ENCODE results near the gene RTL10.

The RTL10 gene

GRCh38 chr22:19821523-19822300, 33.0 kb downstream of the RTL10 start:
- no peak for DNase-seq

GRCh38 chr22:19820880-19821522, 33.7 kb downstream of the RTL10 start:
- DNase-seq, result no peak

GRCh38 chr22:19819911-19820879, 34.5 kb downstream of the RTL10 start:
- DNase-seq, result no peak

GRCh38 chr22:19819208-19819910, 35.3 kb downstream of the RTL10 start:
- DNase-seq, result no peak

- no peak for DNase-seq
Measured at GRCh38 chr22:19818324-19819207, 36.1 kb downstream of the RTL10 start.

- no peak for DNase-seq
Measured at GRCh38 chr22:19816372-19817119, 38.1 kb downstream of the RTL10 start.

DNA sequence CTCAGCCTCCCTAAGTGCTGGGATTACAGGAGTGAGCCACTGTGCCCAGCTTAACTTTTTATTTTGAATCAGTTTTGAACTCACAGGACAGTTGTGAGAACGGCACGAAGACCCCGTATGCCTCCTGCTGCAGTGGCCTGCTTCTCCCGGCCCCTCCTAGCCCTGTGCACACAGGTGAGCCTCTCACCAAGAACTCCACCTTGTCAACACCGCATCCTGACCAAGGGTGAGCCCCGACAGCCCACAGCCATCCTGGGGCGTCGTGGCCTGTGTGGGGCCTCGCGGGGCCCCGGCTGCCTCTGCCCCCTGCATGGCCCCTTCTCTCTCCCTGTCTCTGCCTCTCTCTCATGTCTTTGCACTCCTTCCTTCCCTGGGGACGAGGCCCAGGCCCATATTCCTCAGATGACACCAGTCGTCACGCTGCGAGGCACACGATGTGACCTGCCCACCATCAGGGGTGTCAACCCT, 38.8 kb downstream of the RTL10 start:
- DNase-seq, result no peak

GRCh38 chr22:19815093-19815822, 39.4 kb downstream of the RTL10 start:
- no peak for DNase-seq

GRCh38 chr22:19814428-19814827, 40.2 kb downstream of the RTL10 start:
- no peak for DNase-seq

GRCh38 chr22:19812910-19813309, 41.8 kb downstream of the RTL10 start:
- no peak for DNase-seq

- no peak for DNase-seq
Measured at GRCh38 chr22:19811811-19812771, 42.6 kb downstream of the RTL10 start.

DNA sequence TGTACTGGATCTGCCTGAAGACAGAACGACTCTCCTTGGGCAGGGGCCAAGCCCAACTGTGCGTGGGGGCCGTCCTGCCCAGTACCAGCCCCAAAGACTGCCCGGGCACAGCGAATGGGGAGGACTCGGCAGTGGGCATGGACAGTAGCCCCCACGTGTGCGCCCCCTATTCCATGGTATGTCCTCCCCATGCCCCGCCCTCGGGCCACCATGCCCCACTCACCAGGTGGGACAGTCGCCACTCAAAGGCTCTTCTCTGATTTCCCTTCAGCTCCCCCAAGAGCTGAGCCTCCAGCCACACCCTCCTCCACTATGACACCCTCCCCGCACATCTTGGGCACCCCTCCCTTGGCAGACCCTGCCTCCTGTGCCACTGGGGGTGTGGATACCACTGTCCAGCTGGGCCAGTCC, 43.5 kb downstream of the RTL10 start:
- no peak for DNase-seq

DNA sequence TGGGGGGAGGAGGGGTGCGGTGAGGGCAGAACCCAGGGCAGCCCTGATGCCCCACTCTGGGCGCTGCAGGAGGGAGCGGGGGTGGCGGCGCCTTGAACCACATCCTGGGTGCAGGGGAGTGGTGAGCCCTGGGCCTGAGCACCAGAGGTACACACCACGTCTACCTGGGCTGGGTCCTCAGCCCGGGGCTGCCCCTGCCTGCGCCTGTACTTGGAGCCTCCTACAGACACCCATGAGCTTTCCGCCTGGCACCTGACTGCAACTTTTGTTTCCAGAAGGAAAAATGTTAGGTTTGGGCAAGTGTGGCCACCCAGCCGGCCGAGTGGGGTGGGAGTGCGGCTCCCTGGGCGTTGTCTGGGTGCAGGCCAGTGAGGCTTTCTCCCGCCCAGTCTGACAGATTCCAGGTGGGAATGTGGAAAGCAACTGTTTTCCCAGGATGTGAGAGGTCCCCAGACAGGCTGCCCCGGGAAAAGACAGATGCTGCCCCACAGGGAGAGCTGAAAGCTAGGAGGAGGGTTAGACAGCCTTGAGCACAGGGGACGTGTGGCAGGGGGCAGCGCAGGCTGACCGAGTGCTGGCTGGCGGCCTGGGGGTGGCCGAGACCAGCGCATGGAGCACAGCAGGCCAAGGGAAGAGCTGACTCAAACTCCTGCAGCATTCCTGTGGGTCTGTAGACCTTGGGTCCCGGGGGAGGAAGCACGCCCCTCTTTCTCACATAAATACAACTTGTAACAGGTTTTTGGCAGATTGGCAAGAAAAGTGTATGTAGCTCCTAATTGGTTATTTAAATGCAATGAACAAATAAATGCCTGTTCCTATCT, 44.1 kb downstream of the RTL10 start:
- DNase-seq, result no peak

DNA sequence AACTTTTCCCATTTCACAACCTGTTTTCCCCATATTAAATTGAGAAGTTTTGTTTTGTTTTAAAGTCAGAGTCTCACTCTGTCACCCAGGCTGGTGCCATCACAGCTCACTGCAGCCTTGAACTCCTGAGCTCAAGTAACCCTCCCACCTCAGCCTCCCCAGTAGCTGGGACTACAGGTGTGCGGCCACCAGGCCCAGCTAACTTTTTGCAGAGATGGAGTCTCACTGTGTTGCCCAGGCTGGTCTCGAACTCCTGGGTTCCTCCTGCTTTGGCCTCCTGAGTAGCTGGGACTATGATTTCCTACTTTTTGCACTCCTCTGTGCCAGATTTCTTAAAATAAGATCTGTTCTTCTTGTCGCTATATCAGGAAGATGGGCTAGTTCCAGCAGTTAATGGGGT, 44.9 kb downstream of the RTL10 start:
- DNase-seq, result no peak

DNA sequence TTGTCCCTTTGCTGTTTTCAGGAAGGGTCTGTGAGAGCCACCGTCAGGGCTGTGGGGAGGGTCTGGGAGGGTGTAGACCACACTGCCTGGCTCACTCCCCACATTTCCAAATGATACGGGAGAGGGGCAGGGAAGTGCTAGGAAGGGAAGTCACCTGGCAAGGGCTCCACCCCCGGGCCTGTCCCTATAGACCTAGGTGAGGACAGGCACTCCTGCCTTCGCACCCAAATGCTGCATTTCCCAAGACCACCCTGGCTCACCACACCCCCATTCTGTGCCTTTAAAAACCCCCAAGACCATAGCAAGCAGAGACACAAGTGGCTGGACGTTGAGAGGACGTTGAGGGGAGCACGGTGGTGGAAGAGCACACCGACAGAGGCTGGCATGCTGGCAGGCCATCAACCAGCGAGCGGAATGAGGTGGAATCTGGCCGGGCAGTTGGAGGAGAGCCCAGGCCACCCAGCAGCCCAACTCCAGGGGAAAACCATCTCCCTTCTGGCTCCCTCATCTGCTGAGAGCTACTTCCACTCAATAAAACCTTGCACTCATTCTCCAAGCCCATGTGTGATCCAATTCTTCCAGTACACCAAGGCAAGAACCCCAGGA, 45.7 kb downstream of the RTL10 start:
- DNase-seq, result no peak

DNA sequence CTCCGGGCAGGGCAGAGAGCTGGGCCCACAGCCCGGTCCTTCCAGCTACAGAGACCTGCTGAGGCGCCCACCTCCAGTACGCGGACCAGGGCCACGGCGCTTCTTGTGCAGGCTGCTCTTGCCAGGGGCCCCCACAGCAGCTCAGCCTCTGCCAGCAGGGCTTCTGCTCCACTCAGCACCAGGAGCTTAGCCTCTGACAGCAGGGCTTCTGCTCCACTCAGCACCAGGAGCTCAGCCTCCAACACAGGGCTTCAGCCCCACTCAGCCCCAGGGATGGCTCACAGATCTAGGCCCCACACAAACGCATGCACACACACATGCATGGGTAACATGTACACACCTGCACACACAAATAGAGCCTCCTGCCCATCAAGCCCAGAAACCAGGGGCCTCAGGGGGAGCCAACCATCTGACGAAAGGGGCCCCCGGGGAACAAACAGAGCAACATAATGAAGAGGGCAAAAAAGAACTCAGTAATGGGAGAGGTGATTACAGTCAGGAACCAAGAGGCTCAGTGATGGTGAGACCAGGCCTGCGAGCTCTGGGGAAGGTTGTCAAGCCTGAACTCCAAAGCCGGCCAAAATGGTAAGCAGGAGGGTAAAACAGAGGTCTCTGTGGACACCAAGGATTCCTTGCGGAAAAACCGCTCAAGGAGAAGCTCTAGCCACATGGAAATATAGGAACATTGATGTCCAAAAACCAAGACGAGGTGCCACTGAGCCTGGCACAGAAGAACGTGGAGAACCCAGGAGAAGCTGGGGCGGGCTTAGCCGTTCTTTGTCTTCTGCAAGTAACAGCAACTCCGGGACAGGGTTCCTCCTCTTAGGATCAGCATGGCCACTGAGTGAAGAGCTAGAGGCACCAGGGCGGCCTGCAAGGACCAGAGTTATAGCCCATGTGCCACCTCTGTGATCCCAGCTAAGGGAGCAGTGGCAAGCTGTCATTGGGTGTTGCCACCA, 46.5 kb downstream of the RTL10 start:
- DNase-seq, result no peak

All from CD4-positive, alpha-beta T cell treated with Interleukin-10 for 1 hour (primary cell).